H1 (cell line): ENCODE measurements around the gene FAM193A. TPM values are rescaled to one million over a fixed set of nuclear protein-coding genes. Genes with fewer than 3 reads are reported as not detected.

Experiments used
- CTCF ChIA-PET: fragments of 300-600 bp; sonication (Branson Sonifier 250); formaldehyde crosslinking; loops from one replicate; lab custom pipeline; 2021; ENCODE audit not compliant: partially characterized antibody; lab: Charles Lee
- POLR2A ChIA-PET: fragments of 300-600 bp; sonication (Branson Sonifier 250); formaldehyde crosslinking; loops from one replicate; lab custom pipeline; 2021; ENCODE audit warnings: inconsistent platforms; ENCODE audit not compliant: partially characterized antibody; lab: Charles Lee
- DNase-seq, 2 experiments: peaks; one replicate each; pipeline versions ENCODE4 v3.0.0 to v3.0.0-alpha.2; 2010 to 2022; ENCODE audit warnings: low spot score in 2 of 2, low read depth in 1 of 2, mixed read lengths in 1 of 2
- FAIRE-seq: peaks from 2 replicates; lab custom pipeline; 2011; peaks lifted over from hg19 to GRCh38; lab: Jason Lieb, UNC
- H2AFZ ChIP-seq: 2 replicates; pipeline ENCODE4 v1.8.1; 2012; ENCODE audit warnings: low read length, inconsistent platforms
- H2AK5ac ChIP-seq: 2 replicates; pipeline ENCODE4 v1.6.1; 2013; ENCODE audit warnings: low read depth, low read length
- H2BK120ac ChIP-seq: replicated peaks from 2 replicates; pipeline ENCODE3; 2013; ENCODE audit warnings: low read depth, low read length, inconsistent platforms
- H2BK12ac ChIP-seq: 2 replicates; pipeline ENCODE4 v1.6.1; 2013; ENCODE audit warnings: low read depth, low read length
- H2BK15ac ChIP-seq: 2 replicates; pipeline ENCODE4 v1.6.1; 2013; ENCODE audit warnings: low read length
- H2BK20ac ChIP-seq: 2 replicates; pipeline ENCODE4 v1.6.1; 2013; ENCODE audit warnings: low read length
- H2BK5ac ChIP-seq: 2 replicates; pipeline ENCODE4 v1.6.1; 2013; ENCODE audit warnings: low read depth, low read length
- H3K14ac ChIP-seq: 2 replicates; pipeline ENCODE4 v1.6.1; 2013; ENCODE audit warnings: inconsistent platforms; ENCODE audit not compliant: insufficient read length
- H3K18ac ChIP-seq: 2 replicates; pipeline ENCODE4 v1.6.1; 2013; ENCODE audit warnings: low read length; ENCODE audit errors: extremely low read depth
- H3K23ac ChIP-seq: 2 replicates; pipeline ENCODE4 v1.6.1; 2013; ENCODE audit warnings: inconsistent platforms; ENCODE audit not compliant: insufficient read length
- H3K23me2 ChIP-seq: 2 replicates; pipeline ENCODE4 v1.6.1; 2013; ENCODE audit warnings: low read depth, low read length
- H3K27ac ChIP-seq: 2 replicates; pipeline ENCODE4 v1.6.1; 2011; ENCODE audit warnings: low read depth, low read length, inconsistent platforms
- H3K27me3 ChIP-seq, 4 experiments: replicated peaks in 1 of 4; 1 replicate in 1 of 4; 2 replicates in 3 of 4; pipeline versions ENCODE4 v1.6.1 to v1.8.1; 2011 to 2013; ENCODE audit warnings: low read length in 3 of 4, mild to moderate bottlenecking in 3 of 4, inconsistent platforms in 2 of 4, mixed read lengths in 2 of 4, moderate library complexity in 1 of 4; ENCODE audit not compliant: control insufficient read depth in 3 of 4, insufficient read depth in 3 of 4; ENCODE audit errors: extremely low read depth in 1 of 4
- H3K36me3 ChIP-seq, 4 experiments: 2 replicates each; pipeline versions ENCODE4 v1.6.1 to v1.8.1; 2011 to 2013; ENCODE audit warnings: mild to moderate bottlenecking in 4 of 4, low read length in 3 of 4, moderate library complexity in 2 of 4, control low read depth in 1 of 4, inconsistent platforms in 1 of 4; ENCODE audit not compliant: insufficient read depth in 4 of 4, control insufficient read depth in 2 of 4
- H3K4ac ChIP-seq: replicated peaks from 2 replicates; pipeline ENCODE3; 2013; ENCODE audit warnings: low read length, low read depth, mixed read lengths, inconsistent platforms; ENCODE audit not compliant: insufficient read length
- H3K4me1 ChIP-seq, 4 experiments: replicated peaks in 1 of 4; 1 replicate in 1 of 4; 2 replicates in 3 of 4; pipeline versions ENCODE4 v1.6.1 to v1.8.1; 2011 to 2013; ENCODE audit warnings: low read length in 3 of 4, inconsistent platforms in 2 of 4, mixed read lengths in 1 of 4; ENCODE audit not compliant: insufficient read depth in 4 of 4, control insufficient read depth in 3 of 4
- H3K4me2 ChIP-seq, 2 experiments: 2 replicates each; pipeline versions ENCODE4 v1.6.1 to v1.8.1; 2011 to 2013; ENCODE audit warnings: low read depth in 2 of 2, low read length in 2 of 2, control low read depth in 1 of 2, inconsistent platforms in 1 of 2, mild to moderate bottlenecking in 1 of 2; ENCODE audit not compliant: insufficient read depth in 1 of 2
- H3K4me3 ChIP-seq, 4 experiments: fragments of 200-600, 300-600 bp in 1 of 4; sonication (generic), shearing (Covaris generic), sonication (Bioruptor Twin) in 1 of 4; 2 replicates each; pipeline versions ENCODE4 v1.5.1 to v1.8.1; 2011 to 2016; ENCODE audit warnings: low read length in 4 of 4, low read depth in 3 of 4, control low read depth in 2 of 4, inconsistent platforms in 2 of 4, mild to moderate bottlenecking in 2 of 4, mixed read lengths in 1 of 4, moderate library complexity in 1 of 4; ENCODE audit not compliant: insufficient read depth in 2 of 4; ENCODE audit errors: extremely low read depth in 1 of 4
- H3K56ac ChIP-seq: replicated peaks from 2 replicates; pipeline ENCODE3; 2013; ENCODE audit warnings: low read depth, mild to moderate bottlenecking, mixed read lengths, low read length, inconsistent platforms; ENCODE audit not compliant: insufficient read length
- H3K79me1 ChIP-seq: 2 replicates; pipeline ENCODE4 v1.6.1; 2013; ENCODE audit warnings: low read depth, low read length, control low read depth
- H3K79me2 ChIP-seq, 2 experiments: 2 replicates each; pipeline versions ENCODE4 v1.6.1 to v1.8.1; 2012 to 2013; ENCODE audit warnings: low read length in 2 of 2, mild to moderate bottlenecking in 2 of 2, inconsistent platforms in 1 of 2; ENCODE audit not compliant: insufficient read depth in 2 of 2, control insufficient read depth in 1 of 2
- H3K9ac ChIP-seq, 4 experiments: replicated peaks in 1 of 4; 1 replicate in 1 of 4; 2 replicates in 3 of 4; pipeline versions ENCODE4 v1.6.1 to v1.8.1; 2011 to 2013; ENCODE audit warnings: low read depth in 3 of 4, low read length in 3 of 4, control low read depth in 2 of 4, mild to moderate bottlenecking in 2 of 4, moderate library complexity in 2 of 4, inconsistent platforms in 1 of 4; ENCODE audit errors: extremely low read depth in 1 of 4
- H3K9me3 ChIP-seq, 2 experiments: 2 replicates each; pipeline versions ENCODE4 v1.6.1 to v1.8.1; 2012 to 2013; ENCODE audit warnings: mild to moderate bottlenecking in 2 of 2, moderate library complexity in 2 of 2, control low read depth in 1 of 2, inconsistent platforms in 1 of 2, low read depth in 1 of 2, low read length in 1 of 2, mixed read lengths in 1 of 2; ENCODE audit not compliant: insufficient read depth in 2 of 2
- H4K20me1 ChIP-seq, 2 experiments: replicated peaks in 1 of 2; 2 replicates each; pipeline versions ENCODE3 to v1.8.1; 2011 to 2013; ENCODE audit warnings: inconsistent platforms in 2 of 2, low read length in 2 of 2, mild to moderate bottlenecking in 1 of 2; ENCODE audit not compliant: insufficient read depth in 2 of 2, control insufficient read depth in 1 of 2
- H4K5ac ChIP-seq: 2 replicates; pipeline ENCODE4 v1.6.1; 2013; ENCODE audit warnings: low read length, low read depth, mixed read lengths, inconsistent platforms; ENCODE audit not compliant: insufficient read length
- H4K8ac ChIP-seq: 2 replicates; pipeline ENCODE4 v1.8.0; 2013; ENCODE audit warnings: mild to moderate bottlenecking, moderate library complexity, low read length, inconsistent platforms; ENCODE audit not compliant: insufficient read depth; ENCODE audit errors: extremely low read depth
- H4K91ac ChIP-seq: replicated peaks from 2 replicates; pipeline ENCODE3; 2013; ENCODE audit warnings: low read length, mixed read lengths, inconsistent platforms; ENCODE audit not compliant: insufficient read length
- ASH2L ChIP-seq: fragments of 200-600, 300-600 bp; sonication (generic); IDR thresholded peaks from one replicate; pipeline ENCODE4 v1.7.1; 2017; ENCODE audit warnings: low read length
- BCL11A ChIP-seq, 2 experiments: IDR thresholded peaks; one replicate each; pipeline ENCODE4 v1.6.1; 2011; ENCODE audit warnings: low read depth in 2 of 2, low read length in 2 of 2, mild to moderate bottlenecking in 2 of 2
- BRCA1 ChIP-seq: IDR thresholded peaks from 2 replicates; pipeline ENCODE4 v1.6.1; 2012; ENCODE audit warnings: low read depth, low read length, improper control_type of control experiment
- CBX5 ChIP-seq: fragments of 300-800, 300-1000 bp; sonication (generic); IDR thresholded peaks from 2 replicates; pipeline ENCODE4 v1.7.1; 2016; ENCODE audit warnings: antibody characterized with exemption, low read length, low read depth
- CREB1 ChIP-seq: IDR thresholded peaks from 2 replicates; pipeline ENCODE4 v1.6.1; 2012; ENCODE audit warnings: inconsistent platforms
- EP300 ChIP-seq, 2 experiments: IDR thresholded peaks; 1 replicate in 1 of 2; 2 replicates in 1 of 2; pipeline ENCODE4 v1.6.1; 2011 to 2012; ENCODE audit warnings: low read depth in 2 of 2, low read length in 2 of 2, mild to moderate bottlenecking in 2 of 2, borderline replicate concordance in 1 of 2, inconsistent platforms in 1 of 2, moderate library complexity in 1 of 2
- JUN ChIP-seq: IDR thresholded peaks from 2 replicates; pipeline ENCODE4 v1.6.1; 2011; ENCODE audit warnings: low read depth, mild to moderate bottlenecking, improper control_type of control experiment, low read length
- MAFK ChIP-seq: IDR thresholded peaks from 2 replicates; pipeline ENCODE4 v1.6.1; 2012; ENCODE audit warnings: low read depth, mild to moderate bottlenecking, improper control_type of control experiment, low read length
- POU5F1 ChIP-seq: IDR thresholded peaks from 2 replicates; pipeline ENCODE4 v1.6.1; 2011; ENCODE audit warnings: low read depth, mild to moderate bottlenecking, low read length, moderate library complexity
- RBBP5 ChIP-seq: IDR thresholded peaks from 2 replicates; pipeline ENCODE4 v1.7.1; 2012; ENCODE audit warnings: low read depth, mild to moderate bottlenecking, inconsistent platforms, low read length, moderate library complexity, borderline replicate concordance
- RXRA ChIP-seq: IDR thresholded peaks from 2 replicates; pipeline ENCODE4 v1.6.1; 2011; ENCODE audit warnings: low read depth, mild to moderate bottlenecking, low read length, moderate library complexity; ENCODE audit not compliant: insufficient read depth
- SIN3A ChIP-seq, 2 experiments: IDR thresholded peaks in 1 of 2; conservative IDR thresholded peaks in 1 of 2; 2 replicates each; pipeline ENCODE4 v1.6.1; 2011 to 2012; ENCODE audit warnings: low read length in 2 of 2, improper control_type of control experiment in 1 of 2, low read depth in 1 of 2, mild to moderate bottlenecking in 1 of 2
- SIX5 ChIP-seq: IDR thresholded peaks from 2 replicates; pipeline ENCODE4 v1.6.1; 2011; ENCODE audit warnings: mild to moderate bottlenecking, low read depth, low read length
- TCF12 ChIP-seq: IDR thresholded peaks from 2 replicates; pipeline ENCODE4 v1.6.1; 2011; ENCODE audit warnings: low read depth, mild to moderate bottlenecking, low read length
- YY1 ChIP-seq: IDR thresholded peaks from 2 replicates; pipeline ENCODE4 v1.6.1; 2011; ENCODE audit warnings: low read depth, mild to moderate bottlenecking, low read length
- WGBS, 2 experiments: shearing (Covaris generic) in 1 of 2; methylation state at CpG; one replicate each; pipeline versions ENCODE4 v1.1.6 to v1.1.7; 2013 to 2015; ENCODE audit warnings: low lambda C conversion rate in 2 of 2, mixed read lengths in 2 of 2, inconsistent platforms in 1 of 2, low coverage in 1 of 2, missing lambda C conversion rate in 1 of 2; ENCODE audit not compliant: insufficient replicate concordance in 2 of 2, insufficient coverage in 1 of 2, insufficient read length in 1 of 2; ENCODE audit errors: extremely low coverage in 1 of 2, missing lambda C conversion rate in 1 of 2; 5-methylcytosine and 5-hydroxymethylcytosine counted together
- polyA plus RNA-seq, 7 experiments: library from polyadenylated mRNA; depleted of rRNA in 3 of 7; stranded (reverse) in 5 of 7; unstranded in 2 of 7; fragments of >200 nt in 5 of 7; fragments of 200-250 nt in 2 of 7; gene quantifications; 1 replicate in 5 of 7; 2 replicates in 1 of 7; 4 replicates in 1 of 7; pipeline versions ENCODE4 v1.2.1 to v1.2.3, GENCODE V29; 2011 to 2013; ENCODE audit warnings: missing spikeins in 2 of 7, mixed read lengths in 2 of 7
- total RNA-seq: library from RNA; stranded (reverse); fragmentation: NEBNext Ultra II Directional; extraction: Animal tissue kit (Norgen Biotek cat#: 25700); gene quantifications from 2 replicates; pipeline ENCODE4 v1.2.1, GENCODE V29; 2021

Gene FAM193A
- total and polyA plus RNA-seq, 2 of the 8 experiments (the other 6 are each of a cell fraction or from before 2014, with no cell fraction given) = 8.7 to 26.2 TPM

DNA sequence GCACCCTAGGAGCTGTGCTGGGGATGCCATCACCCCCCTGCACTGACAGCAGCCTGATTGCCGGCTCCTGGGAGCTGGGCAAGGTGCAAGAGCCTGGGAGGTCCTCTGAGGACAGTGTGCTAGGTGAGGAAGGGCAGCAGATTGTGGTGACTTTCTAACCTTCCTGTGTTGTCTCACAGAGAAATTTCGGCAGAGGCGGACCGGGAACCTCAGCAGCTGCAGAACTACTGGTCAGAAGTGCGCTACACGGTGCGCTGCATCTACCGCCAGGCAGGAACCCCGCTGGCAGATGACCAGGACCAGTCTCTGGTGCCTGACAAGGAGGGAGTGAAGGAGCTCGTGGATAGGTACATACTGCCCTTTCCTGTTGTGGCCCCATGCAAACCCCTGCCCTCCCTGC, 89.8 kb downstream of the FAM193A start:
- DNase-seq (no peak), FAIRE-seq (no peak)
- H2BK15ac ChIP-seq = no peak overlapping the region
- no peak overlapping the region for H4K5ac ChIP-seq
- no peak overlapping the region for H2BK12ac ChIP-seq
- H4K8ac ChIP-seq = no peak overlapping the region
- H3K9me3 ChIP-seq = no peaks in the 10 kb centered on the region
- no peak overlapping the region for H3K56ac ChIP-seq
- no peak overlapping the region for H3K14ac ChIP-seq
- no peak overlapping the region for H3K27ac ChIP-seq
- 96% methylated on average over 10 of the region's 10 CpGs; no CpG with 5 or more reads in 1 of the 2 experiments for WGBS, 2 experiments
- no peak overlapping the region for H2AFZ ChIP-seq
- H2BK120ac ChIP-seq = no peak overlapping the region
- H3K4me3 ChIP-seq = no peak overlapping the region
- peaks cover 0 to 28% of the 10 kb centered on the region in 2 experiments; a peak in 2 of 4 replicates for H3K79me2 ChIP-seq
- H3K23ac ChIP-seq = no peak overlapping the region
- no peak overlapping the region for H3K9ac ChIP-seq
- H3K4ac ChIP-seq = no peak overlapping the region
- H2BK20ac ChIP-seq = no peak overlapping the region
- no peak overlapping the region for H2BK5ac ChIP-seq
- H3K4me1 ChIP-seq = peaks cover 0 to 6% (median 3%) of the 10 kb centered on the region in 4 experiments; a peak in 3 of 7 replicates
- H4K20me1 ChIP-seq = peaks cover 9 to 15% of the 10 kb centered on the region in 2 experiments
- H3K18ac ChIP-seq = no peak overlapping the region
- peaks cover 7 to 36% (median 15%) of the 10 kb centered on the region in 4 experiments; a peak in 7 of 8 replicates for H3K36me3 ChIP-seq
- no peak overlapping the region for H4K91ac ChIP-seq
- no peak overlapping the region for H3K4me2 ChIP-seq
- POLR2A ChIA-PET = interaction anchor here (1.7 kb wide), 1 partner anchor 90 kb away, joined by 4 read pairs; the partner anchor contains the start of gene FAM193A
- CTCF ChIA-PET = interaction anchor here (0.8 to 1.2 kb wide), 3 partner anchors 66 to 120 kb away, joined by 3 to 4 read pairs (median 3); no protein-coding TSS in a partner anchor
- H2AK5ac ChIP-seq = no peak overlapping the region
- H3K27me3 ChIP-seq = no peaks in the 10 kb centered on the region
- H3K23me2 ChIP-seq = no peaks in the 10 kb centered on the region
- H3K79me1 ChIP-seq = peaks cover 3% of the 10 kb centered on the region
- TF ChIP-seq TCF12 = no peak
- TF ChIP-seq MAFK = no peak
- no peak for TF ChIP-seq YY1
- TF ChIP-seq JUN = no peak
- TF ChIP-seq BCL11A (IDR thresholded peaks at IDR 0.05; ENCODE audit: low read depth in 2 of 2, low read length in 2 of 2) = no peak
- no peak for TF ChIP-seq RBBP5
- TF ChIP-seq SIN3A (conservative IDR thresholded peaks at IDR 0.05 in 1 of 2, IDR thresholded peaks at IDR 0.05 in 1 of 2; ENCODE audit: low read depth in 1 of 2, low read length in 2 of 2) = no peak
- no peak for TF ChIP-seq EP300 (IDR thresholded peaks at IDR 0.05; ENCODE audit: borderline replicate concordance in 1 of 2, low read depth in 2 of 2, low read length in 2 of 2)
- TF ChIP-seq CBX5 = no peak
- no peak for TF ChIP-seq BRCA1
- no peak for TF ChIP-seq ASH2L
- no peak for TF ChIP-seq SIX5
- no peak for TF ChIP-seq CREB1
- no peak for TF ChIP-seq POU5F1
- TF ChIP-seq RXRA = no peak
